WERI-Rb-1 (cell line): Measurements from ENCODE around the gene GTPBP8.

ENCODE experiments used
- DNase-seq: peaks from one replicate; pipeline ENCODE4 v3.0.0-alpha.2; 2020
- H3K27ac ChIP-seq: fragments of 250-450 bp; sonication (Bioruptor Pico); 2 replicates; pipeline ENCODE4 v1.5.1; 2020; ENCODE audit warnings: mild to moderate bottlenecking, moderate library complexity
- H3K27me3 ChIP-seq: fragments of 250-450 bp; sonication (Bioruptor Pico); 2 replicates; pipeline ENCODE4 v1.5.1; 2021; ENCODE audit warnings: mild to moderate bottlenecking, low read depth, moderate library complexity; ENCODE audit not compliant: insufficient read depth, severe bottlenecking
- H3K36me3 ChIP-seq: fragments of 250-450 bp; sonication (Bioruptor Pico); 2 replicates; pipeline ENCODE4 v1.5.1; 2020; ENCODE audit warnings: mild to moderate bottlenecking, moderate library complexity
- H3K4me3 ChIP-seq: 2 replicates; pipeline ENCODE4 v1.5.1; 2011; ENCODE audit warnings: low read depth, mild to moderate bottlenecking, control low read depth, low read length
- H3K9me3 ChIP-seq: fragments of 250-450 bp; sonication (Bioruptor Pico); 2 replicates; pipeline ENCODE4 v1.5.1; 2021; ENCODE audit warnings: mild to moderate bottlenecking, moderate library complexity; ENCODE audit not compliant: severe bottlenecking
- CTCF ChIP-seq: IDR thresholded peaks from 2 replicates; pipeline ENCODE4 v1.5.1; 2011; ENCODE audit warnings: low read depth, mild to moderate bottlenecking, control low read depth, inconsistent platforms, low read length

The GTPBP8 gene

GRCh38 chr3:112990672-112991602 is at the start of gene GTPBP8:
TSS of gene GTPBP8 (plus strand) at chr3:112990984. CDS start at chr3:112991000, 16 bp downstream.
- Histone ChIP-seq H3K9me3 (no peaks in the 10 kb centered on the region), H3K27ac (peak within 1 kb of the TSS; percentile 97), H3K36me3 (peaks cover 2% of the 10 kb centered on the region; the same call in 1 of the 2 replicates), H3K4me3 (peak within 1 kb of the TSS; percentile 83), H3K27me3 (no peaks in the 10 kb centered on the region)
- TF ChIP-seq CTCF: no peak
- DNase-seq: peak; percentile 95

- Histone ChIP-seq H3K4me3 (no peak overlapping the region), H3K27me3 (peaks cover 40% of the 10 kb centered on the region), H3K27ac (no peak overlapping the region), H3K9me3 (no peaks in the 10 kb centered on the region), H3K36me3 (no peaks in the 10 kb centered on the region)
- no peak for DNase-seq
- TF ChIP-seq CTCF: no peak
Measured at GRCh38 chr3:112948346-112948838, 42.4 kb upstream of the GTPBP8 start.

- Histone ChIP-seq H3K9me3 (no peaks in the 10 kb centered on the region), H3K36me3 (no peaks in the 10 kb centered on the region), H3K4me3 (no peak overlapping the region), H3K27ac (no peak overlapping the region), H3K27me3 (peaks cover 14% of the 10 kb centered on the region)
- no peak for DNase-seq
- TF ChIP-seq CTCF: no peak
Measured at GRCh38 chr3:112956351-112956750, 34.4 kb upstream of the GTPBP8 start.

GRCh38 chr3:112958811-112959560 is 31.8 kb upstream of the GTPBP8 start:
- no peak overlapping the region for H3K4me3 ChIP-seq
- peaks cover 19% of the 10 kb centered on the region for H3K27me3 ChIP-seq
- DNase-seq: no peak
- no peak for TF ChIP-seq CTCF
- H3K9me3 ChIP-seq: peaks cover 2% of the 10 kb centered on the region
- H3K27ac ChIP-seq: no peak overlapping the region
- no peaks in the 10 kb centered on the region for H3K36me3 ChIP-seq

GRCh38 chr3:112963683-112964082 is 27.1 kb upstream of the GTPBP8 start:
- no peak for TF ChIP-seq CTCF
- DNase-seq: no peak
- Histone ChIP-seq H3K27me3 (peaks cover 31% of the 10 kb centered on the region), H3K27ac (no peak overlapping the region), H3K36me3 (no peaks in the 10 kb centered on the region), H3K9me3 (peaks cover 2% of the 10 kb centered on the region), H3K4me3 (no peak overlapping the region)
